ENCODE data around the gene B3GNT8. TPM values are rescaled to one million over a fixed set of nuclear protein-coding genes. Genes with fewer than 3 reads are reported as not detected.

B3GNT8 gene
- total RNA-seq, 1 experiment from 2014 or later = 0.96 TPM

- no peak overlapping the region for H3K4me2 ChIP-seq (ENCODE audit: insufficient read depth, insufficient read length, low read length)
- no peaks in the 10 kb centered on the region; the same call in 1 of the 2 replicates for H3K4me1 ChIP-seq (ENCODE audit: insufficient read depth, low read length)
- H3K79me1 ChIP-seq (ENCODE audit: insufficient read depth, low read depth, low read length, poor library complexity, severe bottlenecking) = no peaks in the 10 kb centered on the region
- no peak overlapping the region for H3K18ac ChIP-seq (ENCODE audit: insufficient read length, low read depth, low read length)
- no peak overlapping the region for H4K5ac ChIP-seq (ENCODE audit: insufficient read length, low read depth, low read length)
- TF ChIP-seq CTCF (conservative IDR thresholded peaks at IDR 0.05) = no peak
- peaks cover 2 to 27% (median 20%) of the 10 kb centered on the region in 3 experiments; a peak in 6 of 7 replicates for H3K36me3 Mint-ChIP-seq (ENCODE audit: insufficient read depth in 1 of 3, low read depth in 3 of 3)
- no peak overlapping the region for H2BK12ac ChIP-seq (ENCODE audit: insufficient read length, low read depth, low read length)
- no peak overlapping the region for H2BK20ac ChIP-seq (ENCODE audit: low read depth, low read length, poor library complexity, severe bottlenecking)
- H3K23ac ChIP-seq (ENCODE audit: insufficient read length, low read depth, low read length) = no peak overlapping the region
- H3K9ac ChIP-seq (ENCODE audit: extremely low read depth, insufficient read length, low read length) = no peak overlapping the region
- H3K27me3 ChIP-seq (ENCODE audit: insufficient read depth, low read length) = no peaks in the 10 kb centered on the region
- WGBS (ENCODE audit: extremely low coverage, insufficient read length, low lambda C conversion rate) = no CpG with 5 or more reads among the region's 5 CpGs
- no peaks in the 10 kb centered on the region for H4K20me1 ChIP-seq (ENCODE audit: control insufficient read depth, insufficient read depth, insufficient read length)
- no peak overlapping the region for H3K56ac ChIP-seq (ENCODE audit: insufficient read length, low read depth, low read length)
- no peaks in the 10 kb centered on the region for H3K9me3 Mint-ChIP-seq
- H3K27me3 Mint-ChIP-seq (ENCODE audit: low read depth) = no peaks in the 10 kb centered on the region; the same call in 1 of the 2 replicates
- H3K4ac ChIP-seq (ENCODE audit: low read depth, low read length) = no peak overlapping the region
- H3K27ac Mint-ChIP-seq = no peak overlapping the region
- no peak overlapping the region for H3K4me3 Mint-ChIP-seq
- no peak overlapping the region for H3K27ac ChIP-seq (ENCODE audit: insufficient read length, low read depth, low read length)
- no peak overlapping the region for H3T11ph ChIP-seq (ENCODE audit: low read length)
- no peak overlapping the region for H3K14ac ChIP-seq (ENCODE audit: insufficient read depth, low read length)
- no peak for DNase-seq
- no peak overlapping the region for H2AFZ ChIP-seq (ENCODE audit: low read length)
- H3K23me2 ChIP-seq (ENCODE audit: insufficient read length, low read depth, low read length, poor library complexity, severe bottlenecking) = peaks cover 4% of the 10 kb centered on the region
- H3K79me2 ChIP-seq (ENCODE audit: insufficient read depth, low read length) = no peaks in the 10 kb centered on the region
- H4K8ac ChIP-seq (replicated peaks; ENCODE audit: insufficient read length, low read depth, low read length) = no peak overlapping the region
- no peaks in the 10 kb centered on the region for H3K9me3 ChIP-seq (ENCODE audit: control insufficient read depth, low read depth, low read length)
- no peak overlapping the region for H2BK120ac ChIP-seq (ENCODE audit: low read depth, low read length, poor library complexity, severe bottlenecking)
- H2BK15ac ChIP-seq (ENCODE audit: low read depth, low read length) = no peak overlapping the region
- peaks cover 0 to 6% of the 10 kb centered on the region in 2 experiments; a peak in 2 of 4 replicates for H3K4me1 Mint-ChIP-seq
- no peak overlapping the region for H2AK5ac ChIP-seq (ENCODE audit: insufficient read length, low read length)
- H4K91ac ChIP-seq (ENCODE audit: insufficient read length, low read depth, low read length) = no peak overlapping the region
- H2BK5ac ChIP-seq (ENCODE audit: insufficient read length, low read length) = no peak overlapping the region
These were observed 14.2 kb downstream of the B3GNT8 start for GRCh38 chr19:41412953-41413352.
